NB4 (cell line): ENCODE measurements around the gene TBC1D22A.

Experiments
- CTCF ChIP-seq: IDR thresholded peaks from one replicate; pipeline ENCODE4 v1.5.1; 2012; ENCODE audit warnings: low read depth, low read length
- MYC ChIP-seq: IDR thresholded peaks from 2 replicates; pipeline ENCODE4 v1.6.1; 2011; ENCODE audit warnings: low read depth, low read length
- POLR2A ChIP-seq: IDR thresholded peaks from 2 replicates; pipeline ENCODE4 v1.6.1; 2011; ENCODE audit warnings: mild to moderate bottlenecking; ENCODE audit not compliant: insufficient read length; ENCODE audit errors: extremely low read depth

- TF ChIP-seq CTCF (no peak), POLR2A (no peak), MYC (no peak)
Observed at GRCh38 chr22:46910624-46911023, 148.2 kb downstream of the TBC1D22A start.
